Liver (tissue), 9 donors: ENCODE data around the gene MICAL3. TPM values are rescaled to one million over a fixed set of nuclear protein-coding genes. Genes with fewer than 3 reads are reported as not detected.

Source experiments
- DNase-seq: peaks from one replicate; pipeline ENCODE4 v3.0.0-alpha.2; 2017; ENCODE audit warnings: low spot score
- H3K27ac ChIP-seq, 2 donors: one replicate each; pipeline ENCODE4 v1.7.0; 2013; ENCODE audit warnings: inconsistent platforms in 2 of 2, low read length in 2 of 2, control low read depth in 1 of 2, low read depth in 1 of 2, mild to moderate bottlenecking in 1 of 2
- H3K27me3 ChIP-seq, 4 donors: one replicate each; pipeline versions ENCODE4 v1.6.1 to v1.7.0; 2013; ENCODE audit warnings: low read length in 3 of 4, inconsistent platforms in 1 of 4, mild to moderate bottlenecking in 1 of 4, moderate library complexity in 1 of 4; ENCODE audit not compliant: control insufficient read depth in 4 of 4, insufficient read depth in 4 of 4
- H3K36me3 ChIP-seq, 4 donors: one replicate each; pipeline versions ENCODE4 v1.6.1 to v1.7.0; 2013; ENCODE audit warnings: low read length in 3 of 4, mild to moderate bottlenecking in 3 of 4, low read depth in 1 of 4, moderate library complexity in 1 of 4; ENCODE audit not compliant: control insufficient read depth in 4 of 4, insufficient read depth in 3 of 4
- H3K4me1 ChIP-seq, 4 donors: one replicate each; pipeline versions ENCODE4 v1.6.1 to v1.7.0; 2013; ENCODE audit warnings: low read length in 3 of 4, mild to moderate bottlenecking in 3 of 4, moderate library complexity in 1 of 4; ENCODE audit not compliant: control insufficient read depth in 4 of 4, insufficient read depth in 4 of 4
- H3K4me3 ChIP-seq, 3 donors: one replicate each; pipeline versions ENCODE4 v1.6.1 to v1.7.0; 2013; ENCODE audit warnings: low read length in 3 of 3, control low read depth in 1 of 3, low read depth in 1 of 3, mild to moderate bottlenecking in 1 of 3
- H3K9ac ChIP-seq, 2 donors: one replicate each; pipeline ENCODE4 v1.7.0; 2013; ENCODE audit warnings: low read length in 2 of 2, mild to moderate bottlenecking in 2 of 2, moderate library complexity in 2 of 2, control low read depth in 1 of 2, low read depth in 1 of 2
- H3K9me3 ChIP-seq, 4 donors: one replicate each; pipeline versions ENCODE4 v1.6.1 to v1.7.0; 2013; ENCODE audit warnings: low read length in 3 of 4; ENCODE audit not compliant: control insufficient read depth in 4 of 4
- CTCF ChIP-seq: fragments of 150-350 bp; IDR thresholded peaks from 2 replicates; pipeline ENCODE4 v1.5.1; 2017; ENCODE audit warnings: improper control_type of control experiment, low read depth, low read length; ENCODE audit not compliant: missing input control
- EGR1 ChIP-seq, 2 donors: IDR thresholded peaks; 2 replicates each; pipeline ENCODE4 v1.6.1; 2016 to 2018; ENCODE audit warnings: antibody characterized with exemption in 2 of 2, low read depth in 2 of 2
- FOXA1 ChIP-seq: IDR thresholded peaks from 2 replicates; pipeline ENCODE4 v1.6.1; 2016; ENCODE audit warnings: antibody characterized with exemption
- FOXA2 ChIP-seq: IDR thresholded peaks from 2 replicates; pipeline ENCODE4 v1.6.1; 2016; ENCODE audit warnings: antibody characterized with exemption
- GABPA ChIP-seq, 2 donors: IDR thresholded peaks in 1 of 2; conservative IDR thresholded peaks in 1 of 2; 2 replicates each; pipeline ENCODE4 v1.6.1; 2016; ENCODE audit warnings: antibody characterized with exemption in 2 of 2, mild to moderate bottlenecking in 1 of 2, moderate library complexity in 1 of 2
- HNF4A ChIP-seq, 2 donors: conservative IDR thresholded peaks; 2 replicates each; pipeline ENCODE4 v1.6.1; 2016; ENCODE audit warnings: antibody characterized with exemption in 2 of 2, mild to moderate bottlenecking in 2 of 2
- HNF4G ChIP-seq: IDR thresholded peaks from 2 replicates; pipeline ENCODE4 v1.6.1; 2016; ENCODE audit warnings: antibody characterized with exemption
- JUND ChIP-seq, 2 donors: IDR thresholded peaks; 2 replicates each; pipeline ENCODE4 v1.6.1; 2016; ENCODE audit warnings: antibody characterized with exemption in 2 of 2
- MAX ChIP-seq: IDR thresholded peaks from 2 replicates; pipeline ENCODE4 v1.6.1; 2016; ENCODE audit warnings: antibody characterized with exemption
- NR2F2 ChIP-seq: IDR thresholded peaks from 2 replicates; pipeline ENCODE4 v1.6.1; 2016; ENCODE audit warnings: antibody characterized with exemption
- RAD21 ChIP-seq, 2 donors: IDR thresholded peaks; 2 replicates each; pipeline ENCODE4 v1.6.1; 2016; ENCODE audit warnings: antibody characterized with exemption in 2 of 2, mild to moderate bottlenecking in 2 of 2
- REST ChIP-seq: IDR thresholded peaks from 2 replicates; pipeline ENCODE4 v1.6.1; 2016; ENCODE audit warnings: antibody characterized with exemption, mild to moderate bottlenecking
- RXRA ChIP-seq, 2 donors: IDR thresholded peaks; 2 replicates each; pipeline ENCODE4 v1.6.1; 2017 to 2018; ENCODE audit warnings: antibody characterized with exemption in 2 of 2, mild to moderate bottlenecking in 1 of 2
- SP1 ChIP-seq: IDR thresholded peaks from 2 replicates; pipeline ENCODE4 v1.6.1; 2018; ENCODE audit warnings: antibody characterized with exemption, mild to moderate bottlenecking
- TAF1 ChIP-seq: conservative IDR thresholded peaks from 2 replicates; pipeline ENCODE4 v1.6.1; 2016; ENCODE audit warnings: antibody characterized with exemption, mild to moderate bottlenecking
- YY1 ChIP-seq: IDR thresholded peaks from 2 replicates; pipeline ENCODE4 v1.6.1; 2016; ENCODE audit warnings: antibody characterized with exemption, mild to moderate bottlenecking
- ZBTB33 ChIP-seq: IDR thresholded peaks from 2 replicates; pipeline ENCODE4 v1.6.1; 2016; ENCODE audit warnings: antibody characterized with exemption
- WGBS: extraction: QIAGEN DNeasy Blood & Tissue Kit; methylation state at CpG from one replicate; pipeline ENCODE4 v1.1.7; 2013; 5-methylcytosine and 5-hydroxymethylcytosine counted together
- polyA plus RNA-seq, 2 donors: library from polyadenylated mRNA; stranded (reverse) in 1 of 2; unstranded in 1 of 2; fragments of 200-250 nt in 1 of 2; fragments of >200 nt in 1 of 2; fragmentation: Nextera tagmentation in 1 of 2; extraction: Ambion mirVana in 1 of 2; gene quantifications; one replicate each; pipeline versions ENCODE4 v1.2.1 to v1.2.3, GENCODE V29; 2013 to 2015
- total RNA-seq, 2 donors: library from RNA; depleted of rRNA; stranded (reverse); fragments of >200 nt; gene quantifications; one replicate each; pipeline ENCODE4 v1.2.3, GENCODE V29; 2014
- donor health status: healthy.
- donor health status: healthy.
- donor health status: healthy.
- donor health status: healthy.
- donor health status: healthy.

Gene MICAL3
- total and polyA plus RNA-seq, 4 donors: 6.4 to 38.4 (median 23.4) TPM

- no peaks in the 10 kb centered on the region for H3K27me3 ChIP-seq
- WGBS: 95% methylated on average over 14 of the region's 14 CpGs
- peaks cover 24 to 68% (median 32%) of the 10 kb centered on the region in 4 donors for H3K36me3 ChIP-seq
Measured at GRCh38 chr22:17818649-17819048, 205.7 kb downstream of the MICAL3 start.

GRCh38 chr22:17818180-17818579 is 206.2 kb downstream of the MICAL3 start:
- peaks cover 22 to 72% (median 31%) of the 10 kb centered on the region in 4 donors for H3K36me3 ChIP-seq
- H3K27me3 ChIP-seq: no peaks in the 10 kb centered on the region
- H3K27ac ChIP-seq: no peak overlapping the region
- H3K4me1 ChIP-seq: no peaks in the 10 kb centered on the region
- no peak for TF ChIP-seq GABPA (IDR thresholded peaks at IDR 0.05 in 1 of 2, conservative IDR thresholded peaks at IDR 0.05 in 1 of 2)
- no peak for TF ChIP-seq REST
- TF ChIP-seq CTCF: no peak
- no peak for TF ChIP-seq NR2F2
- no peak for TF ChIP-seq SP1
- no peak for TF ChIP-seq FOXA1
- 95% methylated on average over 25 of the region's 25 CpGs for WGBS
- H3K4me3 ChIP-seq: no peak overlapping the region
- H3K9ac ChIP-seq: no peak overlapping the region
- no peak for DNase-seq
- H3K9me3 ChIP-seq: no peaks in the 10 kb centered on the region

More at GRCh38 chr22:17818649-17819048, 205.7 kb downstream of the MICAL3 start:
- H3K4me1 ChIP-seq: no peaks in the 10 kb centered on the region
- no peak overlapping the region for H3K9ac ChIP-seq
- no peak overlapping the region for H3K4me3 ChIP-seq
- H3K27ac ChIP-seq: no peak overlapping the region
- TF ChIP-seq ZBTB33 (no peak), HNF4G (no peak), FOXA1 (no peak), SP1 (no peak), RXRA (IDR thresholded peaks at IDR 0.05) (no peak), NR2F2 (no peak), GABPA (IDR thresholded peaks at IDR 0.05 in 1 of 2, conservative IDR thresholded peaks at IDR 0.05 in 1 of 2) (no peak), HNF4A (conservative IDR thresholded peaks at IDR 0.05) (no peak), EGR1 (IDR thresholded peaks at IDR 0.05; ENCODE audit: low read depth in 2 of 2) (no peak), RAD21 (IDR thresholded peaks at IDR 0.05) (no peak), FOXA2 (no peak), TAF1 (no peak), YY1 (no peak), MAX (no peak), JUND (IDR thresholded peaks at IDR 0.05) (no peak), CTCF (no peak)
- DNase-seq: no peak
- H3K9me3 ChIP-seq: no peaks in the 10 kb centered on the region
